22Rv1 (cell line): Measurements from ENCODE around the gene YBX3.

Experiments used
- H3K27ac ChIP-seq: fragments of 450-650 bp; 2 replicates; pipeline ENCODE4 v1.5.1; 2017
- ZFX ChIP-seq: fragments of 450-650 bp; IDR thresholded peaks from 2 replicates; pipeline ENCODE4 v1.6.1; 2017; ENCODE audit warnings: antibody characterized with exemption, borderline replicate concordance
- TF ChIP-seq, protein P1 (sequence below): fragments of 450-650 bp; IDR thresholded peaks from 2 replicates; pipeline ENCODE4 v1.5.1; 2017; ENCODE audit warnings: mild to moderate bottlenecking

Gene YBX3

DNA sequence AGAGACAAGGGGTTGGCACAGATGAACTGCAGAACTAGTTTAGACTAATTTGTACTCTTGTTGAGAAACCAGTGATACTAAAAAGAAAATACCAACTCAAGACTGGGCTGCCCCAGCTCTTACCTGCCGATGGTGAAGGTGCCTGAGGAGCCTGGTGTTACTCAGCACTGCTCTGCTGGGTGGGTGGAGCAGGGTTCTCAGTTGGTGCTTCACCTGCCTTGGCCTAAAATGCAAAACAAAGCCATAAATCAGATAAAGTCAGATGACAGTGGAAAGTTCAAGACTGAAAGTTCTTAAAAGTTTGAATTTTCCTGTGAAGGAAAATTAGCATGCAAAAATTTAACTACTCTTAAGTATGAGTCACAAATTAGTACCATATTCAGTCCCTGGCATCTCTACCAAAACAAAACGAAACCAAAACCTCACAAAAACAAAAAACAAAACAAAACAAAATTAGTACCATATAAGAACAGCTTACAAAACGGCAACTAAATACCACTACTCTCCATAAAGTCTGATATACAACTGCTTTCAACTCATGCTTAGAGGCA lies 21.9 kb downstream of the YBX3 start:
- H3K27ac ChIP-seq: no peak overlapping the region
- TF ChIP-seq, protein P1, sequence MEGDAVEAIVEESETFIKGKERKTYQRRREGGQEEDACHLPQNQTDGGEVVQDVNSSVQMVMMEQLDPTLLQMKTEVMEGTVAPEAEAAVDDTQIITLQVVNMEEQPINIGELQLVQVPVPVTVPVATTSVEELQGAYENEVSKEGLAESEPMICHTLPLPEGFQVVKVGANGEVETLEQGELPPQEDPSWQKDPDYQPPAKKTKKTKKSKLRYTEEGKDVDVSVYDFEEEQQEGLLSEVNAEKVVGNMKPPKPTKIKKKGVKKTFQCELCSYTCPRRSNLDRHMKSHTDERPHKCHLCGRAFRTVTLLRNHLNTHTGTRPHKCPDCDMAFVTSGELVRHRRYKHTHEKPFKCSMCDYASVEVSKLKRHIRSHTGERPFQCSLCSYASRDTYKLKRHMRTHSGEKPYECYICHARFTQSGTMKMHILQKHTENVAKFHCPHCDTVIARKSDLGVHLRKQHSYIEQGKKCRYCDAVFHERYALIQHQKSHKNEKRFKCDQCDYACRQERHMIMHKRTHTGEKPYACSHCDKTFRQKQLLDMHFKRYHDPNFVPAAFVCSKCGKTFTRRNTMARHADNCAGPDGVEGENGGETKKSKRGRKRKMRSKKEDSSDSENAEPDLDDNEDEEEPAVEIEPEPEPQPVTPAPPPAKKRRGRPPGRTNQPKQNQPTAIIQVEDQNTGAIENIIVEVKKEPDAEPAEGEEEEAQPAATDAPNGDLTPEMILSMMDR: no peak
- TF ChIP-seq ZFX: no peak

DNA sequence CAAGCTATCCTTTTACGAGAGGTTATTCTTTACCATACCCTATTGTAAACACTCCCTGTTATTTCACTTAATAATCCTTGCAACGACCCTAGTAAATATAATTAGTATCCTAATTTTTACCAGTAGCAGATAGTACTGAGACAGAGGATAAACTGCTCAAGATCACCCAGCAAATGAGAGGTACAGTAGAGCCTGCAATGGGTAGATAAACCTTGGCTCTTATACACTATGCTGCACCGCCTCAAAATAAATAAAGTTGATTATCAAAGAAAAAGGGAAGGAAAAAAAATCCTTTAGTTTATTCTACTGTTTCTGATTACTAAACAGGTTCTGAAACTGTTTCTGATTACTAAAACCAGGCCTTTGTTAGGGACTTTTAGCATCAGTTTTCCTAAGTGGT lies 22.5 kb downstream of the YBX3 start:
- no peak for TF ChIP-seq ZFX
- TF ChIP-seq, protein P1: no peak
- no peak overlapping the region for H3K27ac ChIP-seq

DNA sequence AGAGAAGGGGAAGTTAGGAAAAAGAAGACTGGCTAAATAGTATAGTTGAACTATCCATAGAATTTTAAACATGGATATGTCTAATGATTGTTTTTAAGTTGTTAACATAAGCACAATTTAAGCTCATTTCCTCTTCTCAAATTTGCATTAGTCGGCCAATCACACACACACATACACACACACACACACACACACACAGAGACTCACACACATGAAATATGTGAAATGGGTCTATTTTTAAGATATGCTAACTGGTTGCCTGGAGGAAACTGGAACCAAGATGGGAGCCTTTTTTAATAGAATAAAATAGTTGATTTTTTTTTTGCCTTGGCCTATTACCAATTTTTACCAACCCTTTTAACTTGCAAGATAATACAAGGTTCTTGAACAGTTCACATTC lies 25.3 kb downstream of the YBX3 start:
- TF ChIP-seq ZFX: no peak
- TF ChIP-seq, protein P1: no peak
- H3K27ac ChIP-seq: no peak overlapping the region

DNA sequence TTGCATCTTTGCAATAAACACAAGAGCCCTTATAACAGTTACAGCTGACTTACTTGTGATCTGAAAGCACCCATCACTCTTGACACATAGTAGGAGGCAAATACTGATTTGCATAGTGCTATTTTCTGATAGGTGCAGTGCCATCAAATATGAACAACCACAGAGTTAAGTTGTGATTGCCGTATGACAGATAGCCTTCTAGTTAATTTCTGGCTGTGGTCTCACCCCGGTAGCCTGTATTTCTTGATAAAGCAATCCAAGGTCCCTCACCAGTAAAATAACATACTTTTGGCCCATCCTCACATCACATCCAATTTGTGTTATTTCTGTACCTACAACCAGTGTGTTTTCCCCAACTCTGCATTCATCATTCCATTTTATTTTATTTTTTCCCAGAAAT lies 26.0 kb downstream of the YBX3 start:
- TF ChIP-seq, protein P1: no peak
- no peak for TF ChIP-seq ZFX
- H3K27ac ChIP-seq: no peak overlapping the region

DNA sequence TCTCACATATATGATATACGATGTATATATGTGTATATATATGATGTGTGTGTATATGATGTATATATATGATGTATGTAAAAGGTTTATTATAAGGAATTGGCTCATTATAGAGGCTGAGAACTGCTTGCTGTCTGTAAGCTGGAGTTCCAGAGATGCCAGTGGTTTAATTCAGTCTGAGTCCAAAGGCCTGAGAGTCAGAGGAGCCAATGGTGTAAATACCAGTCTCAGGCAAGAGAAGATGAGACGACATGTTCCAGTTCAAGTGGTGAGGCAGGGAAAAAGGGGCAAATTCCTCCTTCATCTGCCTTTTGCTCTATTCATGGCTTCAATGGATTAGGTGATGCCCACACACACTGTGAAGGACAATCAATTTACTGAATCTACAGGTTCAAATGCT lies 32.2 kb downstream of the YBX3 start:
- TF ChIP-seq ZFX: no peak
- TF ChIP-seq, protein P1: no peak
- no peak overlapping the region for H3K27ac ChIP-seq

DNA sequence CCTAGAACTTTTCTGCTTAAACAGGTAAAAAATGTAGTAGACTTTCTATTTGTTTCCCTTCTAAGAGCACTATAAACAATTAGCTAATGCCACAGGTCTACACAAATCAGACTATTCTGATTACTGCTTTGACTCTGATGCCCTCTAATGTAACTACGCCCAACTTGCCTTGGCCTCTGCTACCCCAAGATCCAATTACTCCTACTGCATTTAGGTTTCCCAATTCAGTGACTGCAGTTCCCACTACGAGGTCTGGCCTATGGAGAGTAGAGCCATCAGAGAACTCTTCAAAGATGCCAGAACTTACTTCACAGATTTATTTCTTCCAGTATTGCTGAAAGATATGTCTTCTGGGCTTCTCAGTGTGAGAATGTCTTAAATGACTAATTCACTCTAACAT lies 34.0 kb downstream of the YBX3 start:
- H3K27ac ChIP-seq: no peak overlapping the region
- TF ChIP-seq, protein P1: no peak
- TF ChIP-seq ZFX: no peak

DNA sequence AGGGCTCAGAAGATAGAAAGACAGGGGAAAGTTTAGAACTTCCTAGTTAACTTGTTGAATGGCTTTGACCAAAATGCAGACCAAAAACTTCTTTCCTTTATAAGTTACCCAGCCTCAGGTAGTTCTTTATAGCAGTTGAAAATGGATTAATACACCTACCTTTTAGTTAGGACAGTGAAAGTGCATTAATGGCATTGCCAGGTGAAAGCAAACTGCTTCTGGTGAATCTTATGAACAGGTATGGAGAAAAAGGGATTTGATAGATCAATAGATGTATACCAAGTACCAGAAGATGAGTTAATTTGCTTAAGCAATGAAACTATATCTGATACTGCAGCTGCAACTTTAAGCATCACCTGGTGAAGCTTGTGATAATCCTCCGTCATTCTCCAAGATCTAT lies 35.1 kb downstream of the YBX3 start:
- TF ChIP-seq ZFX: no peak
- TF ChIP-seq, protein P1: no peak
- no peak overlapping the region for H3K27ac ChIP-seq
